ENCODE data around the gene NAV1.
"Not testable (repeated sequence)": the region's sequence is repeated elsewhere in the genome, so short reads cannot be mapped to it uniquely, and the experiment has no call there.

Gene NAV1

DNA sequence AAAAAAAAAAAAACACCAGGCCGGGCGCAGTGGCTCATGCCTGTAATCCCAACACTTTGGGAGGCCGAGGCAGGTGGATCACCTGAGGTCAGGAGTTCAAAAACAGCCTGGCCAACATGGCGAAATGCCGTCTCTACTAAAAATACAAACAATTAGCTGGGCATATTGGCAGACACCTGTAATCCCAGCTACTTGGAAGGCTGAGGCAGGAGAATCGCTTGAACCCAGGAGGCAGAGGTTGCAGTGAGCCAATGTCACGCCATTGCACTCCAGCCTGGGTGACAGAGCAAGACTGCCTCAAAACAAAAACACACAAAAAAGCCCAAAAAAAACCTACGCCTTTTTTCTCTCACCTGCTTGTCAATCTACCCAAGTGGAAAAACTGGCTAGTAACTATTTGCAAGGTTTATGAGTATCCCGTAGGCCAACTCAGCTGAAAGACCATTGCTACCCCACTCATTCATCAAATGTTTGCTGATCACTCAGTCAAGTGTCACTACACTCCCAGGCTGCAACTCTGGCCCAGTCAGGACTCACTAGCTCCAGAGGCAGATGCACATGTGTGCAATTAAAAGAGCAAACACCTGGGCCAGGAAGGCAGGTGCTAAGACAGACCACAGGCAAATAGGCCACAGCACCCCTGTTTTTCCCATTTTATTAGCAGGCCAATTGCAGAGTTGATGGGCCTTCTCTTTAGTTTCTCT, 34.0 kb upstream of the NAV1 start:
- DNase-seq: no peak

DNA sequence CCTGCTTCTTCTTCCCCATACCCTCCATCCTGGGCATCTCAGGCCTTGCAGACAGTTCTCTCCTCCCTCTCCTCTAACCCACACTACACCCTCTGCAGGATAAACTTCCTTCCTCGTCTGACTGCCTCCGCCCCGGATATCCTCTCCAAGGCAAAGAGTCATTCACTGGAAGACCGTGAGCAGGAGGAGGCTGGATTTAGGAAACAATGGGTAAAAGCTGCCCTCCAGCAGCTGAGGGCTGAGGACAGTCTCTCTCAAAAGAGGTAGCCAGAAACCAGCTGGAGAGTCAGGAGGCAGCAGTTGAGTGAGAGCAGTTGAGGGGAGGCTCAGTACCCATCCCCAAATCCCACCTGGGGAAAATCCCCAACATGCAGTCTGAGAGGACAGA, 33.4 kb upstream of the NAV1 start:
- peak; percentile 77 for DNase-seq

GRCh38 chr1:201506092-201506491, 32.8 kb upstream of the NAV1 start:
- DNase-seq: no peak

DNA sequence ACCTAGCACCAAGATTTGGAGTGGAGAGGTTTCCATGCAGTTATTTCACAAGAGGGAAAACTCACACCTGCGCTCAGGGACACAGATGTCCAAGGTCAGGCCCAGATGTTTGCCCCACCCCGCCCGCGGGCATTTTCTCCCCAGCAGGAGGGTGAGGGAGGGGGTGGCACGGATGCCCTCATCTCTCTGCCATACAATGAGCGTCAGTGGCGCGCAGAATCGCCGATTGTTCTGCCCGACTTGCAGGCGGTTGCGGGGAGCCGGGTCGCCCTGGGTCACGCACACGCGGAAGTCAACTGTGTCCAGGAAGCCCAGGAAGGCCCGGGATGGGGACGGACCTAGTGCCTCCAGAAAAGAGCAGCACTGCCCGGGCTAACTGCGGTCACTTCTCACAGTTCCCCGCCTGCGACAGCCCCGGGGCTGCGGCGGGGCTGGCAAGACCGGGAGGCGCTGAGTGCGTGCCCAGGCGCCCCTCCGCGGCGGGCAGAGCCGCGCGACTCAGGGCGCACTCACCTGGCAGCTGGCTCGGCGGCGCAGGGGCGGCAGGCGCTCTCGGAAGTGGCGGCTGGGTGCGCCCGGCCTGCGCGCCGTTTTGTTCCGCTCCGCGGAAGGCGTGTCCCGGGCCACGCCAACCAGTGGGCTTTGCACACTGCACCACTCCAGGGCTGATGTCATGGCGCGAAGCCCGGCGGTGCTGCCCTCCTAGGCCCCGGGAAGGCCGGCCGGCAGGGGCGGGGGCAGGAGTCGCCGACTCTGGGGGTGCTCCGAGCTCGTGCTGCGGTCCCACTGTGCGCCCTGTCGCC, 32.2 kb upstream of the NAV1 start, which contains the start of gene CSRP1:
Gene CSRP1, minus strand, starts transcription at position 567 of the 803 bp plus-strand sequence. CDS start 10,820 bp downstream, outside the sequence.
- DNase-seq: peak; percentile 90

- DNase-seq: no peak
These were observed 31.6 kb upstream of the NAV1 start for GRCh38 chr1:201507360-201507675.

GRCh38 chr1:201508809-201509208, 30.1 kb upstream of the NAV1 start:
- peak; percentile 76 for DNase-seq

DNA sequence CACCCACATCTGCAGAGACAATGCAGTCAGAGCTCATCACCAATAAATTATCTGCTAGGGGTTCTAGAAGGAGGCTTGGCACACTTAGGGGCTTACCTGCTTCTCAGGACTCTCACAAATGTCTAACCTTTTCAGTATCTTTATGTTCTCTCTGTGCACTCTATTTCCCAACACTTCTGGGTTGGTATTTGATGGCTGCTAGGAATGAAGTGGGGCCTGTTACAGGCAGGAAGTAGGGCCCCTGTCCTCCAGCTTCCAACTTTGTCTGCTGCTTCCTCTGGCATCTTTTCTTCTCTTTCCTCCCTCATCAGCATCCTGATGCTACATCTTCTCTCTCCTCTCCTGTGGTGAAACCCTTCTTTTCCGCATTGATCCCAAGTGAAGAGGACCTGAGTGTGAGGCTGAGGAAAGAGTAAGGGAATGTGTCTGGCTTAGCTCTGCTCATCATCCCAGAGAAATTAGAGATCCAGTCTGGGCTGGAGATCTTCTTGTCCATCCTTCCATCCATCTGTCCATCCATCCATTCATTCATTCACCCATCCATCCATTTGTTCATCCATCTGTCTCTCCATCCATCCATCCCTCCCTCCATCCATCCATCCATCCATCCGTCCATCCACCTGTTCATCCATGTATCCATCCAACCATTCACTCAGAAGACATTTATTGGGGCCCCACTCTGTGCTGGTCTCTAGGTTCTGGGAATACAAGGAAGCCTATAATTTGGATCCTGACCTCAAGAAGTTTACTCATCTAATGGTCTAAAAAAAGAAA, 29.1 kb upstream of the NAV1 start:
- DNase-seq: no peak

- no peak for DNase-seq
These were observed 28.2 kb upstream of the NAV1 start for GRCh38 chr1:201510734-201511133.

- no peak for DNase-seq
These were observed 27.5 kb upstream of the NAV1 start for GRCh38 chr1:201511396-201511940.

- DNase-seq: no peak
These were observed 26.9 kb upstream of the NAV1 start for GRCh38 chr1:201511941-201512539.

DNA sequence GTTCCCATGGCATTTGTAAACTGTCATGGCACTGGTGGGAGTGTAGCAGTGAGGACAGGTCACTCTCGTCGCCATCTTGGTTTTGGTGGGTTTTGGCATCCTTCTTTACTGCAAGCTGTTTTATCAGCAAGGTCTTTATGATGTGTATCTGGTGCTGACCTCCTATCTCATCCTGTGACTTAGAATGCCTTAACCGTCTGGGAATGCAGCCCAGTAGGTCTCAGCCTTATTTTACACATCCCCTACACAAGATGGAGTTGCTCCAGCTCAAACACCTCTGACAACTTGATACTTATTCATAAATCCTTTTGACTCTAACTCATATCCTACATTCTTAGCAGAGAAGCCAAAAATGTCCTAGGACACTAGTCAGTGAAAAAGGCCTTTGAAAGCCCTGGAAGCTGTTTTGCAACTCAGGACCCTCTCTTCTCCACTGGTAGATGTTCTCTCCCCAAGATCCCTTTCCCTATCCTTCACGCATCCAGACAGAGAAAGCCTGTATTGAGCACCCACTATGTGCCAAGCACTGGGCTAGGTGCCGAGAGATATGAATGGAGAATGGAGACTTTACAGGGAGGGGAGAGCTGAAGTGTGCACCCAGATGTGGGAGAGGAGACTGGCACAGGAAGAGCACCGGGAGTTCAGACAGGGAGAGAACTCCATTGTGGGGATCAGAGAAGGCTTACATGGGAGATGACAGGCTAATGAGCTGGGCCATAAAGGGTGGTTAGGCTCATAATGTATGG, 25.3 kb upstream of the NAV1 start:
- DNase-seq: peak; percentile 54

GRCh38 chr1:201514466-201514865, 24.5 kb upstream of the NAV1 start:
- DNase-seq: no peak

GRCh38 chr1:201515062-201515750, 23.7 kb upstream of the NAV1 start:
- DNase-seq: no peak

DNA sequence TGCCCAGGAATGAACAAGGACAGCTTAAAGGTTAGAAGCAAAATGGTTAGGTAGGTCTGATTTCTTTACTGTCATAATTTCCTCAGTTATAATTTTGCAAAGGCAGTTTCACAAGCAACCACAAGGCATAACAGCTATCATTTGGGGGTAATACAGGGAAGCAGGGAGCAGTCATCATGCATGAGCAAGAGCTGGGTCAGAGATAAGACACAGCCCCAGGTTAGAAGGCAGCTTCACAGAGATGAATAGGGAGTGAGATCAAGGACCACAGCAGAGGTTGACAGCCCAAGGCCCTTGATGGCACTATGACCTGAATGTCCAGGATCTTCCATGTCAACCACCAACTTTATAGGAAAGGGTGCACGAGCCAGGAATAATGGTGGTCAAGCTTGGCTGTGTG, 23.0 kb upstream of the NAV1 start:
- no peak for DNase-seq

DNA sequence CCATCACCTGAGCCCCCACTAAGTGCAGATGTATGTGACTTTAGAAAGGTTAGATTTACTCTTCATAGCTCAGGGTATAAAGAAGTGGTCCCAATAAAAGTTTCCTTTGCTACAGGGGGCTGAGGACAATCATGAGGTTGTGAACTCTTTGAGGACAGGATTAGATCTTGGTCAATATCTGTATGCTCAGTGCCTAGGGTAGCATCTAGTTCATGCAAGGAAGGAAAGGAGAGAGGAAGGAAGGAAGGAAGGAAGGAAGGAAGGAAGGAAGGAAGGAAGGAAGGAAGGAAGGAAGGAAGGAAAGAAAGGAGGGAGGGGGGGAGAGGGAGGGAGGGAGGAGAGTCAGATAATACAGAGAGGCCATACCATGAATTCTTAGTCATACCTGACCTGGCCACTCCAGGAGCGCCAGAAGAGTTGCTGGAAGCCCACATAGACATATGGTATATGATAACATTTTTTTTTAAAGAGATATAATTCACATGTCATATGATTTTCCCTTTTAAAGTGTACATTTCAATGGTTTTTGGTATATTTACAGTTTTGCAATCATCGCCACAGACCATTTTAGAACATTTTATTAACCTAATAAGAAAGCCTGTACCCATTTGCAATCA, 22.3 kb upstream of the NAV1 start:
- no peak for DNase-seq

GRCh38 chr1:201517631-201518030, 21.3 kb upstream of the NAV1 start:
- peak; percentile 46 for DNase-seq

DNA sequence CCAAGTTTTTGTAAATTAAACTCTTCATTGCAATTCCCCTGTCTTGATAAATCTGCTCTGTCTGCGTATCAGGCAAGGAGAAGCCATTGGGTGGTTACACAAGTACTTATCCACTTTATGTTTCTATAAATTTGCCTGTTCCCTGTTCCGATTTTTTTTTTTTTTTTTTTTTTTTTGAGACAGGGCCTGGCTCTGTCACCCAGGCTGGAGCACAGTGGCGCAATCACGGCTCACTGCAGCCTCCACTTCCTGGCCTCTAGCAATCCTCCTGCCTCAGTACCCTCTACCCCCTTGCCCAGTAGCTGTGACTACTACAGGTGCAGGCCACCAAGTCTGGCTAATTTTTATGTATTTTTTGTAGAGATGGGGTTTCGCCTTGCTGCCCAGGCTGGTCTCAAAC, 20.9 kb upstream of the NAV1 start:
- DNase-seq: no peak

DNA sequence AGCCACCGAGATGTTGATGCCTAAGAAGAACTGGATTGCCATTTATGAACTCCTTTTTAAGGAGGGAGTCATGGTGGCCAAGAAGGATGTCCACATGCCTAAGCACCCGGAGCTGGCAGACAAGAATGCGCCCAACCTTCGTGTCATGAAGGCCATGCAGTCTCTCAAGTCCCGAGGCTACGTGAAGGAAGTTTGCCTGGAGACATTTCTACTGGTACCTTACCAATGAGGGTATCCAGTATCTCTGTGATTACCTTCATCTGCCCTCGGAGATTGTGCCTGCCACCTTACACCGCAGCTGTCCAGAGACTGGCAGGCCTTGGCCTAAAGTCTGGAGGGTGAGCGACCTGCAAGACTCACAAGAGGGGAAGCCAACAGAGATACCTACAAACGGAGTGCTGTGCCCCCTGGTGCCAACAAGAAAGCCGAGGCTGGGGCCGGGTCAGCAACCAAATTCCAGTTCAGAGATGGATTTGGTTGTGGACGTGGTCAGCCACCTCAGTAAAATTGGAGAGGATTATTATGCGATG, 18.8 kb upstream of the NAV1 start:
- not testable (repeated sequence) for DNase-seq

- DNase-seq: no peak
These were observed 13.6 kb upstream of the NAV1 start for GRCh38 chr1:201525193-201525778.

DNA sequence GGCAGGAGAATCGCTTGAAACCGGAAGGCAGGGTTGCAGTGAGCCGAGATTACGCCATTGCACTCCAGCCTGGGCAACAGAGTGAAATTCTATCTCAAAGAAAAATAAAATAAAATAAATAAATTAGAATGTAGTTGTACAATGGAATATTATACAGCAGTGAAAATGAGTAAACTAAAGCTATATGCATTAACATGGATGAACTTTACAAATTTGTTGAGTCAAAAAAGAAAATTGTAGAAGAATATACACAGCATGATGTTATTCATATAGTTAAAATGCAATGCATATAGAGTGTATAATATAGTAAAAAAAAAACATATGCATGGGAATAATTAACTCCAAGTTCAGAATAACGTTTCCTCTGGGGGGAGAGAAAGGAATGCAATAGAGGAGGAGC, 11.0 kb upstream of the NAV1 start:
- no peak for DNase-seq
